NCI-H82 (cell line): ENCODE data around the gene AQP1.

ENCODE experiments used
- DNase-seq: peaks from one replicate; lab custom pipeline; 2025; lab: John Stamatoyannopoulos, UW

Gene AQP1

DNA sequence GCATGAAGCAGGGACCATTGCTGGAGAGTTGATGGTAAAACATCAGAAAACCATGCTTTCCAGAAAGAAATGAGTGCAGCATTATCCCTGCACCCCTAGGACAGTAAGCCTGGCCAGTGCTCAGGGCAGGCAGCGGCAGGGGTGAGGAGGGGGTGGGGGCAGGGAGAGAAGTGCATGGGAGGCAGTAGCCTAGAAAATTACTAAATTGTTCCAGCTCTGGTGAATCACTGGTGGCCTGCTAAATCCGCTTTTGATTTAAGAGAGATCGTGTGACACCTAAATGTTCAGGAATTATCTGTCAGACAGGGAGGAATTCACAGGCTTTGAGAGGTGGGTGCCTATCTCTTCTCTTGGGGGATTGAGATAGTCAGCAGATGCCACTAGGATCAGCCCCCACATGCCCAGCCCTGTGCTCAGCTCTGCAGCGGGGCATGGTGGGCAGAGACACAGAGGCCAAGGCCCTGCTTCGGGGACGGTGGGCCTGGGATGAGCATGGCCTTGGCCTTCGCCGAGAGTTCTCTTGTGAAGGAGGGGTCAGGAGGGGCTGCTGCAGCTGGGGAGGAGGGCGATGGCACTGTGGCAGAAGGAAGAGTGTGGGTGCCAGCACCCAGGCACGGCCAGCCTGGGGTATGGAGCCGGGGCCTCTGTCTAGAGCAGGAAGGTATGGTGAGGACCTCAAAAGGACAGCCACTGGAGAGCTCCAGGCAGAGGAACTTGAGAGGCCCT, 5.0 kb upstream of the AQP1 start:
- peak; percentile 51 for DNase-seq

DNA sequence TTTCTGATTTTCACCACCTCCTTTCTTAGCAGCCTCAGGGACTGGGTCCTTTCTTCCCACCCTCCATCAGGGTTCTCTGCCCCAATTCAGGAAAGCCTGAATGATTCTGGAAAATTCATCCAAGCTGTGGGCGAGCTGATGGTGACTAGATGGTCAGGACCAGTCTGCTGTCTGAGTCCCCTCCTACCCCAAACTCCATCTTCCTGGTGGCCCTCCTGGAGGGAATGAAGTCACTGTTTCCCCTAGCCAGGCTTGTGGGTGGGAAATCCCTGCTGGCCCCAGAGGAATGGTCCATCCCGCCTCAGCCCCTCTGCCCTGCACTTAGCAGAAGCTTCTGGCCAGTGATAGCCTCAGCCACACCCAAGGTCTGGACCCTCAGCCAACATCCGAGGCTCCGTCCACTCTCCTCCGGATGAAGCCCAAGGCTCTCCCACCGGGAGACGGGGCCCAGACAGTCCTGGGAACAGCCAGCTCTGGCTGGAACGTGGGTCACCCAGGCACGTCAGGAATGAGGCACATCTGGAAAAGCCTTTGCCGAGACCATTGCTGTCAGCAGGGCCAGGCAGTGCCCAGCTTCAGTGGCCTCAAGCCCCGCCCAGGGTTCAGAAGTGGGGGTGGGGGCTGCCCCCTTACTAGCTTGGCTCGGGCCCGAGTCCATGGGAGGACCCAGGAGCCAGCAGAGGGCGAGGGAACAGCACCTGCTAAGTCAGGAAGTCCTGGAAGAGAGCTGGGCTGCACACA, 4.0 kb upstream of the AQP1 start:
- no peak for DNase-seq

DNA sequence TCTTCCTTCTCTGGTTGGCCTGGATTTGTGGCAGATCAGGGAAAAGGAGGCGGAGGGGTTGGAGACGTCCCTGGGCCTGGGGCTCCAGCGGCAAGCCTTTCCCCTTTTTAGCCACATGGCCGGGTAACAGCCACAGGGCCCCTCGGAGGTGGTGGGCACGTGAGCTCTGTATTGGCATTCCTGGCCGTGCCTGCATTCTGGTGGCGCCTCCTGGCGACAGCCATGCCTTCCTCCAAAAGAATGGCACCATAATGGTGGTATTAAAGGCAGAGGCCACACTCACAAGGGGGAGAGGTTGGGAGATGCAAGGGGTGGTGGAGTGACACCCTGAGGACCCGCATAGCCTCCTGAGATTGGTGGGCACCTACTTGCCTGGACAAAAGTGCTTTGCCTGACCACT, 3.0 kb upstream of the AQP1 start:
- peak; percentile 8 for DNase-seq

DNA sequence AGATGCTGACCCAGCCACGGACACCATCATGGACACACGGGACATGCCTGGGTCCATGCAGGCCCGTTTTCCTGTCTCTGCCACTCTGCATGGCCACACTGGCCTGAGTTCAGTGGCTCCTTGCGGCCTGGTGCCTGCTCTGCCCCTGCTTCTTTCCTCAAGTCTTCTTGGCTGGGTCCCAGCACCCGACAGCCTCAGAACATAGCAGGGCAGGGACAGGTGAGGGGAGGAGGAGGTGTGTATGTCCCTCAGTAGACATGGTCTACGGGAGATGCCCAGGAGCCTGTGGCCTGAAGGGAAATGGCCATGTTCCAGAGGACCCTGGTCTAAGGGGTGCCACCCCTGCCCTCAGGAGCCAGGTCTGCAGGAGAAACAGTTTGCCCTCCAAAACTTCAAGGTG, 2.2 kb upstream of the AQP1 start:
- no peak for DNase-seq

DNA sequence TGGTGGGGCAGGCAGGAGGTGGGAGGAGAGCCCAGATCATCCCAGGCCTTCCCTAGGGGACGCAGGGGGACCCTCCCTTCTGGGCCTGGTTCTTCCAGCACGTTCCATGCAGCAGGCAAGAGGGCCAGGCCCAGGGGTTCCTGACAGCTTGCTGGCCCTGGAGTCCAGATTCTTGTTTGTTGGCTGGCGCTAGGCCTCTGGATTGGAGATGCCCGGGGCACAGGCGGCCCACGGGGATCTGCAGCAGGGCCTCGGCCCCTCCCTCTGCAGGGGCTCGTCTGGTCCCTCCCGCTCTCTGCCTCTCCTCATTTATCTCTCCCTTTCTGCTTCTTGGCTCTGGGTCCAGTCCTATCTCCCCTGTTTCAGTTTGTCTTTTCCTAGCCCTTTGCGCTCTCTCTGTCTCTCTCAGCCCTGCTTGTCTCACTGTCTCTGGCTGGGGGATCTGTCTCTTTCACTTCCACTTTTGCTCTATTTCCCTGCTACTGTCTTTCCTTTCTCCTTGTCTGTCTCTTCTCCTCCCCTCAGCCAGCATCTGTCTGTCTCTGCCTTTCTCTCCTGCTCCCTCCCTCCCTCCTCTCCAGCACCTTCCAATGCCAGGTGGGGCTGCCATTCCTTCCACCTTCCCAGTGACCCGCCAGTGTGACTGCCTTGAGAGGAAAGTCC, 1.1 kb upstream of the AQP1 start:
- DNase-seq = peak; percentile 31

DNA sequence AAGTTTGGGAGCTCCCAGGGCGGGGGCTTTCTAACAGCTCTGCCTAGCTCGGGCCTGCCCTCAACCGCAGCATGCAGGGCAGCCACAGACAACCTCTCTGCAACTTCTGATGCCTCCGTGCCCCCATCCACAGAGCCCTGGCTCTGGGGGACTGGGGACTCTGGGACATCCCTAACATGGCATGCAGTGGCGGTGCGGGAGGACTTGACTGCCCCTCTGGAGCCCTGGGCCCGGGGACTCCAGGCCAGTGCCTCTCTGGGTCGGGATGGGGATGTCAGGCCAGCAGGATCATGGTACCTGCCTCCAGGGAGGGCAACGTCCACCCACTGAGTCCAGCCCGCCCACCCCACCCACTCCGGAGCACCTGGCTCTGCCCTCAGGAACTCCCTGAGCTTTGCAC, 520 bp upstream of the AQP1 start:
- no peak for DNase-seq

DNA sequence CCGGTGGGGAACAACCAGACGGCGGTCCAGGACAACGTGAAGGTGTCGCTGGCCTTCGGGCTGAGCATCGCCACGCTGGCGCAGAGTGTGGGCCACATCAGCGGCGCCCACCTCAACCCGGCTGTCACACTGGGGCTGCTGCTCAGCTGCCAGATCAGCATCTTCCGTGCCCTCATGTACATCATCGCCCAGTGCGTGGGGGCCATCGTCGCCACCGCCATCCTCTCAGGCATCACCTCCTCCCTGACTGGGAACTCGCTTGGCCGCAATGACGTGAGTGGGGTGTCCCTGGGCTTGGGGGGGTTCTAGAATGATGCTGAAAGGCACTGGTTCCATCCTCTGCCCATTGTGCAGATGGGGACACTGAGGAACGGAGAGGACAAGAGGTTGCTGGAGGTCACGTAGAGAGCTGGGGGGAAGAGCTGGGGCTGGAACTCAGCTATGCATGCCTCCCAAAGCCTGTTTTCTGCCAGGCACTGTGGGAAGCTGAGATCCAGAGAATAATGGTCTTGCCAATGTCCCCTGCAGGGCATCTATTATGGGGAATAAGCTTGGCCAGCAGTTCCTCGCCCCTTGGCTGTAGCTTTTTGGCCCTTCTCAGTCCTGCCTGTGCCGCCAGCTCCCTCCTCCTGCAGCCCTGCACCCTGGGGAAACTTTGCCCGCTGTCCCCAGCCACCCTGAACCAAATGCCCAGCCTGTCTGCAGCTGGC, 523 bp downstream of the AQP1 start:
- DNase-seq = no peak

- no peak for DNase-seq
Measured at GRCh38 chr7:30912731-30912985, 1.0 kb downstream of the AQP1 start.

DNA sequence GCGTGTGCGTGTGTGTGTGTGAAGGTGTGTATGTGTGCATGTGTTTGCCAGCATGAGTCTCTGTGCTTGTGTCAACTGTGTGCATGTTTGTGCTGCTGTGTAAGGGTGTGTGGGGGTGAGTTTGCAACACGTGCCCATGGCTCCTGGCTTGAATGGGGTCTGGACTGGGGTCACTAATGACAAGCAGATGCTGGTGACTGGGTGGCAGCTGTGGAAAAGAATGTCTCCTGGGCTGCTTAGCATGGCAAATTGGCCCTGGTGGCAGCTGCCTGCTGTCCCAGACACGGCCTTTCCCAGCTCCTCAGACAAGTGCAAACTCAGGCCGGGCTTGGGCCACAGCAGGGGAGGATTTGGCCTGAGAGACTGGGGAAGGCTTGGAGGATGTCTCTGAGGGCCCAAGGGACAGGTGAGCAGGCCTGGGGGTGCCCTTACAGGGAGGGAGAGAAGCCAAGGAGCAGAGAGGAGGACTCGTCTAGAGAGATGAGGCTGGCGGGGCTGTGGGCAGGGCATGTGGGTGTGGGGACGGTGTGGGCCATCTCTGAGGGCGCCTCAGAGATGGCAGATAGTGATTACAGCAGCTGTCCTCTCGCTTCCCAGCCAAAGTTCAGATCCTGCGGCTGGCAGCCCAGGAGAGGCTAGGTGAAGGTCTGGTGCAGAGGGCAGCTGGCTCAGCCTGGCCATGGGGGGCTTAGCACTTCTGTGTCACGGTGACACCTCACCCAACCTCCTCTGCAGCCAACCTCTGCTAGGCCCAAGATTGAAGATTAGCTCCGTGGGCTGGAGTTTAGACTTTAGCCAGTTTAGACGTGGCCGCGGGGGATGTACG, 1.5 kb downstream of the AQP1 start:
- DNase-seq = peak; percentile 25

- no peak for DNase-seq
Measured at GRCh38 chr7:30913821-30914515, 2.3 kb downstream of the AQP1 start.

DNA sequence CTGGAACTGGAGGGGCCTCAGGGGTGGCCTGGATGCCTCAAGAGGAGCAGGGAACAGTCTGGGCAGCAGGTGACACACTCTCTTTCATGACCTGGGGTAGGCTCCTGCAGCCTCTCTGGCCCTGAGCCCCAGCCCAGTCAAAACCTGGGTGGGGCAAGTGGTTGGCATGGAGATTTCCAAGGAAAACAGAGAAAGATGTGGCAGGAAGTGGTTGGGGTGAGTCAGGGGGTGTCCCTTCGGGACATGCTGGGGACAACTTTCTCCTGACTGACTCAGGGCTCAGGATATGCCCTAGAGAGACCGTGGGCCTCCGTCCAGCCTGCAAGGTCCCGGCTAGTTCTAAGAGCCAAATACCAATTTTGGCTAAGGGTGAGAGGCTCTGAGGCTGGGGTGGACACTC, 2.9 kb downstream of the AQP1 start:
- DNase-seq = no peak

GRCh38 chr7:30915005-30915601, 3.5 kb downstream of the AQP1 start:
- no peak for DNase-seq

DNA sequence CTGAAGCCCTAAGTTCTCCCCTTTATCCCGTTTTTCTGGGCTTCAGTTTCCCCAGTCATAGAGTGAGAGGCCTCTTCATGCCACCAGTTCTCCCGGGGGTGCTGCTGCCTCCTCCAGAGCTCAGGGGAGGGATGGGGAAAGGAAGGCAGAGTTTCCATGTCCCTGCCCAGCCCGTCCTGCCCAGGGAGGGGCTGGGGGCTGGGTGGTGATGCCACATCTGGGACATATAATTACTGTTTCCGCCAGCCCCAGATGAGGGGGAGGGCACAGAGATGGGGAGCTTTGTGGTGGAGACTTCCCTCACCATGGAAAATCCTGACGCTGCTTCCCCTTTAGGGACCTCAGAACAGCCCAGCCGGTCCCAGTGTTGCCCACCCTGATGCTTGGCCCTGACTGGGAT, 4.1 kb downstream of the AQP1 start:
- no peak for DNase-seq

- DNase-seq = no peak
Measured at GRCh38 chr7:30916255-30916654, 4.6 kb downstream of the AQP1 start.

DNA sequence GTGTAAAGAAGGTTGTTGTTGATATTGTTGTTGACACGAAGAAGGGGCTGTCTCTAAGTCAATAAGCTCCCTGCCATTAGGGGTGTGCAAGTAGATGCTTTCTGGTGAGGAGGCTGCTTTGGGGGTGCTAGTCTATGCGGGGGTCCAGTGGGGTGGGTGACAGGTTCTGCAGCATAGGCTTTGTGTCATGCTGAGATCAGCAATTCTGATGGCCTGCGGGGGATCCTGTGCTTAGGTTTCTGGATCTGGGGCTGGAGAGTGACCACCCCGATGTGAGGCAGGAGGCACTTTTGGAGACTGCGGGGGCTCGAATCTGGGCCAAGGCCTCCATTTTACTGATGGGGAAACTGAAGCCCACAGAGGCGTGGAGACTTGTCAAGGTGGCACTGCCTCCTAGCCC, 5.1 kb downstream of the AQP1 start:
- no peak for DNase-seq

- DNase-seq = no peak
Measured at GRCh38 chr7:30917216-30917893, 5.7 kb downstream of the AQP1 start.

DNA sequence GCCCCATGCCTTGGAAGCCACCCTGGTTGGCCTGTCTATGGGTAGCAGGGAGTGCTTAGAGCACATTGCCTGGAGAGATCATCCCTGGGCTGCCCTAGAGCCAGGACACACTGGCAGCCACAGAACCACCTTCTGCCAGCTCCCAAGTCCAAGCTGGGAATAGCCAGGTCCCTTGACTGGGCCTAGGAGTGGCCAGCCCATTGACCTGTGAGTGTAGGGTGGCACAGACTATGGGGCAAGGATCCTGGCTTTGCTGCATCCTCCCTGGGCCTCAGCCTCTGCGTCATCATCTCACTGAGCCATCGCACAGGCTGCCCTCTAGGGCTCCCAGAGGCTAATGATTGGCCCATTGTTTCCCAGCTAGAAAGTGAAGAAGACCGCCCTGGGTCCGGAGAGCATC, 7.0 kb downstream of the AQP1 start:
- DNase-seq = no peak

DNA sequence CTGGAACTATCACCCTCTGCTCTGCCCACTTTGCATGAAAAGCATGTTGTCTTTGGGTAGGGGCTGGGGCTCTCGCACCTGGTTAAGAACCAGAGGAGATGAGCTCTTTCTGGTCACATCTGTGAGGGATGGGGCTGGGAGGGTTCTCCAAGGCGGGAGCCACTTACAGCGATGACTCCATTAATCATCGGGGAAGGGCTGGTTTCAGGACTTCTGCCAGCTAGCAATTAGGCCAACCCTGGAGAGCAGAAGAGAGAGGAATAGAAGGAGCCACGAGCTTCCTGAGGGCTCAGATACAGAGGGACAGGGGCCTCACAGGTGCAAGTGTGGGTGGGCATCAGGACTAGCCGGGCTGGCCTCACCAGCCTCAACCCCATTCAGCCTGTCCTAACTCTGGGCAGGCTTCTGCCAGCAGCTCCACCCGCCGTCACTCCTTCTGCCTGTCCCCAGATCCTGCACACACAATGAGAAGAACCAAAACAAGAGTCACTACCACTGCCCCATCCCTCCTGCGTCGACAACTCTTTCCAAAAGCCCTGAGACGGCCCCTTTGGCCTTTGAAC, 8.4 kb downstream of the AQP1 start:
- no peak for DNase-seq

- no peak for DNase-seq
Measured at GRCh38 chr7:30920584-30921539, 9.2 kb downstream of the AQP1 start.
